KMS-11 (cell line): Measurements from ENCODE around the gene SEC23IP.

Experiments used
- H2AFZ ChIP-seq: fragments of 200-600 bp; sonication (generic); 2 replicates; pipeline ENCODE4 v1.6.1; 2016; ENCODE audit warnings: antibody characterized with exemption, mixed run types, low read depth
- H3K27ac ChIP-seq: fragments of 200-600 bp; sonication (generic); 2 replicates; pipeline ENCODE4 v1.6.1; 2016; ENCODE audit warnings: mild to moderate bottlenecking, mixed run types
- H3K27me3 ChIP-seq: fragments of 200-600 bp; sonication (generic); 2 replicates; pipeline ENCODE4 v1.6.1; 2017; ENCODE audit warnings: mild to moderate bottlenecking, low read depth, mixed run types, moderate library complexity; ENCODE audit not compliant: insufficient read depth
- H3K36me3 ChIP-seq: fragments of 200-600 bp; sonication (generic); 2 replicates; pipeline ENCODE4 v1.6.1; 2017; ENCODE audit warnings: mild to moderate bottlenecking, mixed run types; ENCODE audit not compliant: insufficient read depth
- H3K4me1 ChIP-seq: fragments of 200-600 bp; sonication (generic); 2 replicates; pipeline ENCODE4 v1.6.1; 2016; ENCODE audit warnings: mild to moderate bottlenecking, low read depth, mixed run types; ENCODE audit not compliant: poor library complexity, severe bottlenecking
- H3K4me2 ChIP-seq: fragments of 200-600 bp; sonication (generic); 2 replicates; pipeline ENCODE4 v1.7.0; 2016; ENCODE audit warnings: mild to moderate bottlenecking, mixed run types
- H3K4me3 ChIP-seq: fragments of 200-600 bp; sonication (generic); IDR thresholded peaks from 2 replicates; pipeline ENCODE4 v1.6.1; 2017; ENCODE audit warnings: low read depth, low read length, mixed read lengths; ENCODE audit not compliant: insufficient read depth
- H3K79me2 ChIP-seq: fragments of 200-600 bp; sonication (generic); 2 replicates; pipeline ENCODE4 v1.6.1; 2016; ENCODE audit warnings: low read depth, mixed run types; ENCODE audit not compliant: insufficient read depth
- H3K9ac ChIP-seq: fragments of 200-600 bp; sonication (generic); 2 replicates; pipeline ENCODE4 v1.6.1; 2016; ENCODE audit warnings: mild to moderate bottlenecking, mixed run types
- H4K20me1 ChIP-seq: fragments of 200-600 bp; sonication (generic); 2 replicates; pipeline ENCODE4 v1.6.1; 2016; ENCODE audit warnings: mild to moderate bottlenecking, mixed run types; ENCODE audit not compliant: insufficient read depth
- CTCF ChIP-seq: fragments of 200-600 bp; sonication (generic); conservative IDR thresholded peaks from 2 replicates; pipeline ENCODE4 v1.6.1; 2017; ENCODE audit warnings: low read depth, mild to moderate bottlenecking, antibody characterized with exemption, low read length, moderate library complexity, mixed read lengths

The SEC23IP gene

GRCh38 chr10:119981826-119982225 is 89.3 kb downstream of the SEC23IP start:
- no peak overlapping the region for H3K4me3 ChIP-seq
- no peaks in the 10 kb centered on the region for H3K36me3 ChIP-seq
- no peaks in the 10 kb centered on the region for H3K79me2 ChIP-seq
- no peaks in the 10 kb centered on the region for H3K4me1 ChIP-seq
- H3K9ac ChIP-seq: no peak overlapping the region
- H3K4me2 ChIP-seq: no peak overlapping the region
- no peak overlapping the region for H2AFZ ChIP-seq
- TF ChIP-seq CTCF: no peak
- no peaks in the 10 kb centered on the region for H3K27me3 ChIP-seq
- H3K27ac ChIP-seq: no peak overlapping the region
- H4K20me1 ChIP-seq: no peaks in the 10 kb centered on the region

- H3K79me2 ChIP-seq: no peaks in the 10 kb centered on the region
- no peaks in the 10 kb centered on the region for H4K20me1 ChIP-seq
- H3K4me3 ChIP-seq: no peak overlapping the region
Observed at GRCh38 chr10:119988333-119988732, 95.8 kb downstream of the SEC23IP start.

GRCh38 chr10:119989966-119990365 is 97.4 kb downstream of the SEC23IP start:
- no peak overlapping the region for H3K4me2 ChIP-seq
- no peak for TF ChIP-seq CTCF
- H3K27me3 ChIP-seq: no peaks in the 10 kb centered on the region
- H2AFZ ChIP-seq: no peak overlapping the region
- no peak overlapping the region for H3K9ac ChIP-seq
- H3K27ac ChIP-seq: no peak overlapping the region
- no peak overlapping the region for H3K4me3 ChIP-seq
- H3K79me2 ChIP-seq: no peaks in the 10 kb centered on the region
- no peaks in the 10 kb centered on the region for H3K36me3 ChIP-seq
- no peaks in the 10 kb centered on the region for H4K20me1 ChIP-seq
- no peaks in the 10 kb centered on the region for H3K4me1 ChIP-seq

More at GRCh38 chr10:119988333-119988732, 95.8 kb downstream of the SEC23IP start:
- TF ChIP-seq CTCF: no peak
- Histone ChIP-seq H3K9ac (no peak overlapping the region), H2AFZ (no peak overlapping the region), H3K4me1 (no peaks in the 10 kb centered on the region), H3K27me3 (no peaks in the 10 kb centered on the region), H3K36me3 (no peaks in the 10 kb centered on the region), H3K27ac (no peak overlapping the region), H3K4me2 (no peak overlapping the region)

- Histone ChIP-seq H3K4me2 (no peak overlapping the region), H3K36me3 (no peaks in the 10 kb centered on the region), H3K9ac (no peak overlapping the region), H4K20me1 (no peaks in the 10 kb centered on the region), H3K79me2 (no peaks in the 10 kb centered on the region), H3K4me3 (no peak overlapping the region), H3K27me3 (no peaks in the 10 kb centered on the region), H3K27ac (no peak overlapping the region), H2AFZ (no peak overlapping the region), H3K4me1 (no peaks in the 10 kb centered on the region)
- no peak for TF ChIP-seq CTCF
Observed at GRCh38 chr10:119991066-119991465, 98.5 kb downstream of the SEC23IP start.
